ENCODE measurements around the gene DIP2C. TPM values are rescaled to one million over a fixed set of nuclear protein-coding genes. Genes with fewer than 3 reads are reported as not detected.
"Not testable (repeated sequence)": the region's sequence is repeated elsewhere in the genome, so short reads cannot be mapped to it uniquely, and the experiment has no call there.

The DIP2C gene
- total RNA-seq, 1 experiment from 2014 or later, result 11.0 TPM

- TF ChIP-seq PRDM15 (CRISPR knock-in tag; IDR thresholded peaks at IDR 0.05) (no peak), ZNF416 (CRISPR knock-in tag; IDR thresholded peaks at IDR 0.05) (no peak), ELF4 (CRISPR knock-in tag; IDR thresholded peaks at IDR 0.05; ENCODE audit: low read depth) (no peak), GTF2I (CRISPR knock-in tag; conservative IDR thresholded peaks at IDR 0.05) (no peak), ERG (CRISPR knock-in tag; IDR thresholded peaks at IDR 0.05) (no peak), USF2 (CRISPR knock-in tag; IDR thresholded peaks at IDR 0.05) (no peak)
Observed at GRCh38 chr10:679556-679955, 9.9 kb downstream of the DIP2C start (continued).

- H3K4me3 Mint-ChIP-seq; ATAC-seq; DNase-seq (ENCODE audit: low spot score); CTCF ChIA-PET; H3K27ac Mint-ChIP-seq; POLR2A ChIA-PET; H3K27me3 Mint-ChIP-seq (ENCODE audit: low read depth); H3K4me1 Mint-ChIP-seq; H3K36me3 Mint-ChIP-seq; H3K9me3 Mint-ChIP-seq: not testable (repeated sequence)
Observed at GRCh38 chr10:678662-679005, 10.8 kb downstream of the DIP2C start.

GRCh38 chr10:677750-678661 lies 11.5 kb downstream of the DIP2C start:
- Mint-ChIP-seq H3K9me3 (no peaks in the 10 kb centered on the region), H3K27me3 (ENCODE audit: low read depth) (no peaks in the 10 kb centered on the region), H3K36me3 (no peaks in the 10 kb centered on the region), H3K27ac (no peak overlapping the region), H3K4me3 (no peak overlapping the region), H3K4me1 (peaks cover 4% of the 10 kb centered on the region; the same call in 1 of the 2 replicates)
- no peak for TF ChIP-seq TCF7 (CRISPR knock-in tag; IDR thresholded peaks at IDR 0.05; ENCODE audit: low read depth)
- TF ChIP-seq ZNF416 (CRISPR knock-in tag; IDR thresholded peaks at IDR 0.05), result no peak
- no peak for TF ChIP-seq GRHL2 (CRISPR knock-in tag; IDR thresholded peaks at IDR 0.05; ENCODE audit: insufficient replicate concordance, severe bottlenecking)
- TF ChIP-seq CREB1 (CRISPR knock-in tag; IDR thresholded peaks at IDR 0.05), result no peak
- TF ChIP-seq PREB (CRISPR knock-in tag; IDR thresholded peaks at IDR 0.05; ENCODE audit: borderline replicate concordance), result no peak
- TF ChIP-seq ZMAT4 (CRISPR knock-in tag; IDR thresholded peaks at IDR 0.05), result no peak
- TF ChIP-seq CTCF (IDR thresholded peaks at IDR 0.05), result no peak
- no peak for TF ChIP-seq E2F1 (CRISPR knock-in tag; IDR thresholded peaks at IDR 0.05)
- no peak for TF ChIP-seq MAX (CRISPR knock-in tag; IDR thresholded peaks at IDR 0.05)
- no peak for TF ChIP-seq RELA (CRISPR knock-in tag; IDR thresholded peaks at IDR 0.05; ENCODE audit: borderline replicate concordance)
- no peak for TF ChIP-seq MXD4 (CRISPR knock-in tag; IDR thresholded peaks at IDR 0.05; ENCODE audit: borderline replicate concordance)
- TF ChIP-seq SMAD4 (CRISPR knock-in tag; IDR thresholded peaks at IDR 0.05), result no peak
- no peak for TF ChIP-seq TP53 (CRISPR knock-in tag; IDR thresholded peaks at IDR 0.05)
- no peak for TF ChIP-seq NR2C2 (CRISPR knock-in tag; IDR thresholded peaks at IDR 0.05)
- no peak for TF ChIP-seq OVOL2 (CRISPR knock-in tag; IDR thresholded peaks at IDR 0.05; ENCODE audit: borderline replicate concordance)
- no peak for TF ChIP-seq IRF2 (CRISPR knock-in tag; IDR thresholded peaks at IDR 0.05; ENCODE audit: borderline replicate concordance, low read depth)
- no peak for TF ChIP-seq ATF1 (CRISPR knock-in tag; IDR thresholded peaks at IDR 0.05)
- TF ChIP-seq ETV6 (CRISPR knock-in tag; IDR thresholded peaks at IDR 0.05), result no peak
- DNase-seq (ENCODE audit: low spot score) (no peak), ATAC-seq (no peak)
- POLR2A ChIA-PET, result no interaction called here
- CTCF ChIA-PET, result no interaction called here

All from WTC11 (cell line).